ENCODE measurements around the gene UNK.

DNA sequence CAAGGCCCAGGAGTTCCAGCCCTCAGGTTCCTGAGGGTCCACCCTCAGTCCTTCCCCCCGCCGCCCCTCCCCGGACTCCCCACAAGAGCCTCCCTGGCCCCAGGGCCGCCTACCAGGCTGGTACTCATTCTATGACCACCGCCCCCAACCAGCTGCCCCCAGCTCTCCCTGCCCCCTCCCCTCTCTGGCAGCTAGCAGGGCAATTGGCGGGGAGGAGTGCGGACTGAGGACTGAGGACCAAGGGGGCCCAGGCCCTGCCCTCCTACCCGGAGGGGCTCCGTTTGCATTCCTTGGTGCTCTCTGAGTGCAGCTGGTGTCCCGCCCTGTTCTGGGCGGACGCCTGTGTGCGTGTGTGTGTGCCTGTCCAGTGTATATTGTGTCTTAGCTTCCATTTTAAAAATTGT is 40.5 kb downstream of the UNK start:
- TF ChIP-seq POLR2A (IDR thresholded peaks at IDR 0.05), result no peak
- TF ChIP-seq EP300 (IDR thresholded peaks at IDR 0.05), result no peak

Measured in ovary (tissue), 1 donor.